Thyroid gland (tissue), 4 donors: Measurements from ENCODE around the gene RAB28. TPM values are rescaled to one million over a fixed set of nuclear protein-coding genes. Genes with fewer than 3 reads are reported as not detected.

Source experiments
- DNase-seq, 2 donors: peaks; one replicate each; pipeline ENCODE4 v3.0.0-alpha.2; 2019
- H3K27ac ChIP-seq, 3 donors: fragments of 200-600 bp; sonication (generic); 1 replicate in 2 of 3; 2 replicates in 1 of 3; pipeline ENCODE4 v1.5.1; 2016 to 2019; ENCODE audit warnings: mild to moderate bottlenecking in 1 of 3, moderate library complexity in 1 of 3
- H3K27me3 ChIP-seq: fragments of 200-600 bp; sonication (generic); one replicate; pipeline ENCODE4 v1.5.1; 2019
- H3K36me3 ChIP-seq, 2 donors: fragments of 200-600 bp; sonication (generic); one replicate each; pipeline ENCODE4 v1.5.1; 2016 to 2019
- H3K4me1 ChIP-seq, 2 donors: fragments of 200-600 bp; sonication (generic); one replicate each; pipeline ENCODE4 v1.5.1; 2017 to 2019
- H3K4me3 ChIP-seq, 3 donors: fragments of 200-600 bp; sonication (generic); replicated peaks in 1 of 3; 1 replicate in 2 of 3; 2 replicates in 1 of 3; pipeline ENCODE4 v1.5.1; 2016; ENCODE audit warnings: mild to moderate bottlenecking in 1 of 3
- H3K9me3 ChIP-seq: fragments of 200-600 bp; sonication (generic); one replicate; pipeline ENCODE4 v1.5.1; 2017
- POLR2A ChIP-seq, 2 donors: fragments of 450-650 bp; IDR thresholded peaks; one replicate each; pipeline ENCODE4 v1.6.1; 2017; ENCODE audit warnings: antibody characterized with exemption in 2 of 2, mild to moderate bottlenecking in 2 of 2, moderate library complexity in 1 of 2
- WGBS, 2 donors: methylation state at CpG; one replicate each; pipeline ENCODE4 v1.1.5; 2017; 5-methylcytosine and 5-hydroxymethylcytosine counted together
- intact Hi-C: fragments of 100-400 bp; cut with DNase I; formaldehyde crosslinking; loops from one replicate; pipeline ENCODE4 v1.15.1; 2023
- total RNA-seq, 4 donors: library from RNA; depleted of rRNA; stranded (reverse); fragments of >200 nt; gene quantifications; one replicate each; pipeline ENCODE4 v1.2.3, GENCODE V29; 2016
- TF ChIP-seq, protein P1 (sequence below), 6 experiments: fragments of 200-600 bp in 3 of 6; fragments of 450-650 bp in 3 of 6; sonication (generic) in 3 of 6; IDR thresholded peaks; one replicate each; pipeline ENCODE4 v1.5.1; 2016 to 2019; ENCODE audit warnings: antibody characterized with exemption in 6 of 6, mild to moderate bottlenecking in 2 of 6, inconsistent platforms in 1 of 6, moderate library complexity in 1 of 6

RAB28 gene
- 10 to 100 TPM; 25.1 to 30.0 (median 25.4) TPM for total RNA-seq

DNA sequence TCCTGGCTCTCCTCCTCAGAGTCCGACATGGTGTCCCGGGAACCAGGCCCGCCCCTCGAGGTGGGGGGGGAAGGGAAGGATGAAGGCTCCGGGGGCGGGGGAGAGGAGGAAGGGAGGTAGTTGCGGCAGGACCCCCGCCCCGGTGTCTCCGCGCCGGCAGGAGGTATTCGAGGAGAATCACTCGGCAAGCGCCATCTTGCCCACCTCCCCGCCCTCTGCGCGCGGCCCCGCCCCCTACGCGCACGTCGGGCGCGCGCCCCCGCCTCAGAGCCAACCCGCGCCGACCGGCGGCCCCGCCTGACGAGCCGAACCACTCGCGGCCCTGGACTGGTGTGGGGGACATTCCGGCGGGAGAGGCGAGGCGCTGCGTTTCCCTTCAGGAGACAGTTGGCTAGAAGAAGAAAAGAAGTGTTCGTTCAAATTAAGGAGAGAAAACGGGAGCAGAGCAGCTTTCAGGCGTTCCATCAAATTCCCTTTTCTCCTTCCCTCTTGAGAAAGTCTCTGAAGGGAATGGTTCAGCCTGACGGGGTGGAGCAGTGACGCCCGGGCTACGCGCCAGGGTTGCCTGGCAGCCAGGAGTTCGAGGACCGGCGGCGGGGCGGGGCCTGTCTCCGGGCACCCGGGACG, at the start of gene RAB28:
TSS of gene RAB28 (minus strand) at position 219 of the 627 bp plus-strand sequence.
- no peaks in the 10 kb centered on the region for H3K36me3 ChIP-seq
- H3K27me3 ChIP-seq, result no peaks in the 10 kb centered on the region
- TF ChIP-seq, protein P1, sequence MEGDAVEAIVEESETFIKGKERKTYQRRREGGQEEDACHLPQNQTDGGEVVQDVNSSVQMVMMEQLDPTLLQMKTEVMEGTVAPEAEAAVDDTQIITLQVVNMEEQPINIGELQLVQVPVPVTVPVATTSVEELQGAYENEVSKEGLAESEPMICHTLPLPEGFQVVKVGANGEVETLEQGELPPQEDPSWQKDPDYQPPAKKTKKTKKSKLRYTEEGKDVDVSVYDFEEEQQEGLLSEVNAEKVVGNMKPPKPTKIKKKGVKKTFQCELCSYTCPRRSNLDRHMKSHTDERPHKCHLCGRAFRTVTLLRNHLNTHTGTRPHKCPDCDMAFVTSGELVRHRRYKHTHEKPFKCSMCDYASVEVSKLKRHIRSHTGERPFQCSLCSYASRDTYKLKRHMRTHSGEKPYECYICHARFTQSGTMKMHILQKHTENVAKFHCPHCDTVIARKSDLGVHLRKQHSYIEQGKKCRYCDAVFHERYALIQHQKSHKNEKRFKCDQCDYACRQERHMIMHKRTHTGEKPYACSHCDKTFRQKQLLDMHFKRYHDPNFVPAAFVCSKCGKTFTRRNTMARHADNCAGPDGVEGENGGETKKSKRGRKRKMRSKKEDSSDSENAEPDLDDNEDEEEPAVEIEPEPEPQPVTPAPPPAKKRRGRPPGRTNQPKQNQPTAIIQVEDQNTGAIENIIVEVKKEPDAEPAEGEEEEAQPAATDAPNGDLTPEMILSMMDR (IDR thresholded peaks at IDR 0.05), result no peak
- peak in 1 of 2 donors; percentile 81 for TF ChIP-seq POLR2A (IDR thresholded peaks at IDR 0.05)
- peak within 1 kb of the TSS; percentile 77 to 91 (median 89) for H3K4me3 ChIP-seq
- peak; percentile 94 to 96 for DNase-seq
- peaks cover 10 to 12% of the 10 kb centered on the region in 2 donors for H3K4me1 ChIP-seq
- WGBS, 2 donors, result 0 to 1% methylated on average over 26 to 28 of the region's 59 CpGs
- intact Hi-C loops, result no loop called here
- peak within 1 kb of the TSS; percentile 88 to 98 (median 90) for H3K27ac ChIP-seq
- no peaks in the 10 kb centered on the region for H3K9me3 ChIP-seq

DNA sequence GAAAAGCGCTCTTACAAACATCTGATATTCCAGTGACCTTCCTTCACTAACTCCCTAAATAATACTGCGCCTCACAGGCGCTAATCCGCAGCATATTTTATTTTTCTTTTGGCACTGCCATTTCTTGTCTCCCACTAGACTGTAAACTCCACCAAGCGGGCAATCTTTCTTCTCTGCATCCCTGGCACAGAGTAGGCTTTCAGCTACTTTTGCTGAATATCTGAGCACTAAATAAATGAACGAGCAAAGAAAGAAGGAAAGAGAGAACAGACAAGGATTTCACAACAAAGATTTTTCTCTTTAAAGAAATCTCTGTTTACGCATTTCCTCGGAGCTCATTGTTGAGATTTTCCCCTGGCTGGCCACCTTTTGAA, 47.5 kb upstream of the RAB28 start:
- Histone ChIP-seq H3K9me3 (no peaks in the 10 kb centered on the region), H3K4me3 (no peak overlapping the region), H3K27me3 (peaks cover 75% of the 10 kb centered on the region), H3K36me3 (no peaks in the 10 kb centered on the region), H3K27ac (no peak overlapping the region), H3K4me1 (peaks cover 0 to 6% of the 10 kb centered on the region in 2 donors)
- no peak for TF ChIP-seq POLR2A (IDR thresholded peaks at IDR 0.05)
- TF ChIP-seq, protein P1 (IDR thresholded peaks at IDR 0.05), result no peak
- WGBS, 2 donors, result 31 to 42% methylated on average over 8 of the region's 8 CpGs
- intact Hi-C loops, result no loop called here
- DNase-seq, result no peak

DNA sequence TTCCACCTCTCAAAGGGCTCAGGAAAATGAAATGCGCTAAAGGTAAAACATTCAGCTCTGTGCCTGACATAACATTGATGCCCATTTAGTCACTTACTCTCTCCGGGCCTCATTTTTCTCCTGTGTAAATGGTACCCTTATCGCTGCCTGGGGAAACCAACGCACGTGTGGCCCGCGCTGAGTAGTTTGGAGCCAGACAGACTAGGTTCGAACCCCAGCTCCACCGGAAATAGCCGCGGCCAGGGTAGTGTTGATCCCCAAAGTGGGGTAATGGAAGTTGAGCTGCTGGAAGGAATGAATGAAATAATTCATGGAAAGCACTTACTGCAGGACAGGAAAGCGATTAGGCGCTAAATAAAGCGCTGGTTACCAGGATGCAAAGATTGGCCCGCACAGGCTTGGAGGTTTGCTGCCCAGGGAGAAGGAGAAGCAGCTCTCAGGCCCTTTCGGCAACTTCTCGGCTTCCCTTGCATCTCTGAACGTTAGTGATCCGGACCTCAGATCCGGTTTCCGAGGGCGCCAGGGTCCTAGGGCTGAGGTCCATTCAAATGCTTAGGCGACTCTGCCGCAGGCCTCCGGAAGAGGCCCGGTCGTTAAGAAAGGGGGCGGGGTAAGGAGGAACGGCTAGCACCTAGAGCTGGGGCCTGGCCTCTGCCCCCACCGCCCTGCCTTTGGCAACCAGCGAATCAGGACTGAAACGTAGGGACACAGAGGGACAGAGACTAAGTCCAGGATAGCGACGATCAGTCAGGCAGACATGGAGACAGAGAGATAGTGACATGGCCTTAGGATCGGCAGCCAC, 46.9 kb upstream of the RAB28 start:
- Histone ChIP-seq H3K36me3 (no peaks in the 10 kb centered on the region), H3K4me3 (no peak overlapping the region), H3K27ac (no peak overlapping the region), H3K9me3 (no peaks in the 10 kb centered on the region), H3K27me3 (peaks cover 77% of the 10 kb centered on the region), H3K4me1 (peaks cover 0 to 6% of the 10 kb centered on the region in 2 donors)
- TF ChIP-seq POLR2A (IDR thresholded peaks at IDR 0.05), result no peak
- TF ChIP-seq, protein P1 (IDR thresholded peaks at IDR 0.05), result no peak
- DNase-seq, result no peak
- 10 to 16% methylated on average over 35 of the region's 35 CpGs for WGBS, 2 donors
- intact Hi-C loops, result no loop called here

DNA sequence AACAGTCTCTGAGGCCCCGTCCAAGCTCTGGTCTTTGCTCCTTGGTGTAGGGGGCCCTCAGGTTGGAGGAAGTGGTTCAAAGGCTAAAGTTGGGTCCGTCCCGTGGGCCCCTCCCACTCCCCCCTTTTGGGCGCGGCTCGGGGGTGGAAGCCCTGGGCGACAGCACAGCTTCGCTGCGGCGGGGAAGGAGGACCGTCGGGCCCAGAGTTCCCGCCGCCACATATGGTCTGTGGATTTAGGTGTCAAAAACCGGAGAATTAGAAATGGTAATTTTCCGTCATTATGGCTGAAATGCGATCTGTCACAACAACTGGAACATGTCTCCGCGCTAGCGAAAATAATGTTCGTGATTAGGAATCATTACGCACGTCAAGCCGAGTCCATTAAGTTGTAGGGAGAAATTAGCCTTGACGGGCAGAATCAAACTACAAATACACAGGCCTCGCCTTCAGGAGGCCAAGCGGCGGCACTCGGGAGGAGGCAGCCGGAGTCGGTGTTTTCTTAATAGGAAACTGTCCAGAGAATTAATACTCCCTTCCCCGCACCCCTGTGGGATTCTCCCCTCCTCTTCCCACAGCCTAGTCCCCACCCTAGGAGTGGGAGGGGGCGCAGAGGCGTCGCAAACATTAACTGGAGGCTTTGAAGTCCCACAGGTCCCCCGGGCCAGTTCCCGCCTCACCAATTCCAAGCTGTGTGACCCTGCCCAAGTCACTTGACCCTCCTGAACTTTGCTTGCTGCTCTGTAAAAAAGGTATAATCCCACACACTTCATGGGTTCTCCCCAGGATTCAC, 45.2 kb upstream of the RAB28 start:
- TF ChIP-seq, protein P1 (IDR thresholded peaks at IDR 0.05), result no peak
- TF ChIP-seq POLR2A (IDR thresholded peaks at IDR 0.05), result no peak
- intact Hi-C loops, result no loop called here
- no peak for DNase-seq

More for the DNA sequence above, 45.2 kb upstream of the RAB28 start:
- 9 to 17% methylated on average over 37 of the region's 37 CpGs for WGBS, 2 donors
- H3K27ac ChIP-seq, result no peak overlapping the region
- H3K27me3 ChIP-seq, result peaks cover 80% of the 10 kb centered on the region
- no peak overlapping the region for H3K4me3 ChIP-seq
- peaks cover 0 to 6% of the 10 kb centered on the region in 2 donors for H3K4me1 ChIP-seq
- H3K36me3 ChIP-seq, result no peaks in the 10 kb centered on the region
- H3K9me3 ChIP-seq, result no peaks in the 10 kb centered on the region
